Neural progenitor cell (in vitro differentiated cells): ENCODE results near the gene TWSG1. TPM values are rescaled to one million over a fixed set of nuclear protein-coding genes. Genes with fewer than 3 reads are reported as not detected.
A peak's percentile ranks its signal among the peaks of the same experiment; 100 is the strongest.

Source experiments
- DNase-seq: peaks from one replicate; pipeline ENCODE4 v3.0.0-alpha.2; 2016; ENCODE audit warnings: low spot score
- H2AFZ ChIP-seq: fragments of 200-600 bp; sonication (generic); replicated peaks from 2 replicates; pipeline ENCODE4 v1.6.1; 2016; ENCODE audit warnings: antibody characterized with exemption
- H3F3A ChIP-seq: fragments of 200-600 bp; sonication (generic); 2 replicates; pipeline ENCODE4 v1.6.1; 2016; ENCODE audit warnings: antibody characterized with exemption, low read depth
- H3K27ac ChIP-seq: fragments of 200-600 bp; sonication (generic); 2 replicates; pipeline ENCODE4 v1.5.1; 2016; ENCODE audit warnings: mild to moderate bottlenecking
- H3K27me3 ChIP-seq: fragments of 200-600 bp; sonication (generic); 2 replicates; pipeline ENCODE4 v1.6.1; 2016; ENCODE audit warnings: mild to moderate bottlenecking, moderate library complexity
- H3K36me3 ChIP-seq: fragments of 200-600 bp; sonication (generic); 2 replicates; pipeline ENCODE4 v1.5.1; 2016
- H3K4me1 ChIP-seq: fragments of 200-600 bp; sonication (generic); 2 replicates; pipeline ENCODE4 v1.6.1; 2016; ENCODE audit warnings: mixed run types
- H3K4me2 ChIP-seq: fragments of 200-600 bp; sonication (generic); 2 replicates; pipeline ENCODE4 v1.6.1; 2016
- H3K4me3 ChIP-seq: fragments of 200-600 bp; sonication (generic); 2 replicates; pipeline ENCODE4 v1.5.1; 2016
- H3K79me2 ChIP-seq: fragments of 200-600 bp; sonication (generic); 2 replicates; pipeline ENCODE4 v1.6.1; 2016; ENCODE audit warnings: low read depth
- H3K9ac ChIP-seq: fragments of 200-600 bp; sonication (generic); 2 replicates; pipeline ENCODE4 v1.6.1; 2016
- H3K9me3 ChIP-seq: fragments of 200-600 bp; sonication (generic); 2 replicates; pipeline ENCODE4 v1.5.1; 2016; ENCODE audit warnings: low read depth
- H4K20me1 ChIP-seq: fragments of 200-600 bp; sonication (generic); 2 replicates; pipeline ENCODE4 v1.6.1; 2016; ENCODE audit warnings: low read depth
- H3K27ac Mint-ChIP-seq: 3 replicates; pipeline ENCODE4 v1.8.0; 2021; ENCODE audit warnings: mixed read lengths
- H3K27me3 Mint-ChIP-seq: 2 replicates; pipeline ENCODE4 v1.8.0; 2022; ENCODE audit warnings: low read depth, mild to moderate bottlenecking, inconsistent platforms, moderate library complexity, mixed read lengths; ENCODE audit not compliant: insufficient read depth
- H3K36me3 Mint-ChIP-seq: 3 replicates; pipeline ENCODE4 v1.8.0; 2021; ENCODE audit warnings: mixed read lengths
- H3K4me1 Mint-ChIP-seq: 3 replicates; pipeline ENCODE4 v1.8.0; 2021; ENCODE audit warnings: mixed read lengths
- H3K4me3 Mint-ChIP-seq: 3 replicates; pipeline ENCODE4 v1.8.0; 2021; ENCODE audit warnings: mild to moderate bottlenecking, moderate library complexity, mixed read lengths
- H3K9me3 Mint-ChIP-seq: 3 replicates; pipeline ENCODE4 v1.8.0; 2020; ENCODE audit warnings: mixed read lengths
- CTCF ChIP-seq: fragments of 200-600 bp; sonication (generic); IDR thresholded peaks from 2 replicates; pipeline ENCODE4 v1.5.1; 2017; ENCODE audit warnings: antibody characterized with exemption, mild to moderate bottlenecking
- EZH2 ChIP-seq: fragments of 200-600 bp; sonication (generic); IDR thresholded peaks from 2 replicates; pipeline ENCODE4 v1.6.1; 2017; ENCODE audit warnings: antibody characterized with exemption, mild to moderate bottlenecking, moderate library complexity
- EZH2phosphoT487 ChIP-seq: fragments of 200-600 bp; sonication (generic); IDR thresholded peaks from 2 replicates; pipeline ENCODE4 v1.6.1; 2017; ENCODE audit warnings: antibody characterized with exemption
- total RNA-seq: library from RNA; depleted of rRNA; stranded (reverse); fragments of >200 nt; gene quantifications from 2 replicates; pipeline ENCODE4 v1.2.3, GENCODE V29; 2015; ENCODE audit warnings: low replicate concordance

The TWSG1 gene
- total RNA-seq, 1 donor from 2014 or later = 87.9 TPM

- peaks cover 6% of the 10 kb centered on the region for H3K9me3 Mint-ChIP-seq
- H3K27me3 ChIP-seq = peaks cover 14% of the 10 kb centered on the region
- no peak overlapping the region for H3K27ac ChIP-seq
- no peaks in the 10 kb centered on the region for H3K9me3 ChIP-seq
- no peak for DNase-seq
- no peak overlapping the region for H3K9ac ChIP-seq
- no peak overlapping the region for H3K27ac Mint-ChIP-seq
- H3K4me3 Mint-ChIP-seq = peak overlapping the region; percentile 96
- peaks cover 17% of the 10 kb centered on the region for H3K4me1 Mint-ChIP-seq
- H3K27me3 Mint-ChIP-seq = peaks cover 2% of the 10 kb centered on the region
- peaks cover 5% of the 10 kb centered on the region for H3K36me3 ChIP-seq
- no peaks in the 10 kb centered on the region for H3K4me1 ChIP-seq
- peaks cover 17% of the 10 kb centered on the region for H3K36me3 Mint-ChIP-seq
- TF ChIP-seq EZH2phosphoT487 (no peak), EZH2 (no peak), CTCF (no peak)
- peaks cover 35% of the 10 kb centered on the region for H3K79me2 ChIP-seq
- peak overlapping the region; percentile 76 for H3K4me3 ChIP-seq
- H3K4me2 ChIP-seq = peak overlapping the region; percentile 78
- H4K20me1 ChIP-seq = no peaks in the 10 kb centered on the region
- H3F3A ChIP-seq = peaks cover 14% of the 10 kb centered on the region
- H2AFZ ChIP-seq = no peak overlapping the region
These were observed 1.1 kb downstream of the TWSG1 start for GRCh38 chr18:9335697-9336045.

- H3K27me3 Mint-ChIP-seq = peaks cover under 1% of the 10 kb centered on the region
- Histone ChIP-seq H3K4me3 (no peak overlapping the region), H3K9ac (no peak overlapping the region), H3K4me2 (no peak overlapping the region), H3K36me3 (peaks cover 5% of the 10 kb centered on the region), H3K27me3 (peaks cover 14% of the 10 kb centered on the region), H3K9me3 (no peaks in the 10 kb centered on the region), H4K20me1 (no peaks in the 10 kb centered on the region), H3K4me1 (no peaks in the 10 kb centered on the region), H3K27ac (no peak overlapping the region), H3K79me2 (peaks cover 36% of the 10 kb centered on the region), H2AFZ (no peak overlapping the region), H3F3A (peaks cover 9% of the 10 kb centered on the region)
- no peak overlapping the region for H3K27ac Mint-ChIP-seq
- H3K4me3 Mint-ChIP-seq = no peak overlapping the region
- no peak for TF ChIP-seq CTCF
- no peak for TF ChIP-seq EZH2phosphoT487
- TF ChIP-seq EZH2 = no peak
- H3K36me3 Mint-ChIP-seq = peaks cover 25% of the 10 kb centered on the region
- DNase-seq = no peak
- peaks cover 17% of the 10 kb centered on the region for H3K4me1 Mint-ChIP-seq
- peaks cover 4% of the 10 kb centered on the region for H3K9me3 Mint-ChIP-seq
These were observed 2.3 kb downstream of the TWSG1 start for GRCh38 chr18:9336827-9337226.

GRCh38 chr18:9337873-9338272, 3.3 kb downstream of the TWSG1 start:
- H3K36me3 Mint-ChIP-seq = peaks cover 30% of the 10 kb centered on the region
- Histone ChIP-seq H3K36me3 (peaks cover 10% of the 10 kb centered on the region), H3F3A (peaks cover 9% of the 10 kb centered on the region), H3K4me3 (no peak overlapping the region), H3K4me2 (no peak overlapping the region), H3K27me3 (peaks cover 9% of the 10 kb centered on the region), H3K9ac (no peak overlapping the region), H3K79me2 (peaks cover 45% of the 10 kb centered on the region), H3K27ac (no peak overlapping the region), H3K4me1 (no peaks in the 10 kb centered on the region), H4K20me1 (no peaks in the 10 kb centered on the region), H2AFZ (no peak overlapping the region), H3K9me3 (no peaks in the 10 kb centered on the region)
- peaks cover 17% of the 10 kb centered on the region for H3K4me1 Mint-ChIP-seq
- H3K27me3 Mint-ChIP-seq = no peaks in the 10 kb centered on the region
- H3K27ac Mint-ChIP-seq = no peak overlapping the region
- peaks cover 2% of the 10 kb centered on the region for H3K9me3 Mint-ChIP-seq
- TF ChIP-seq CTCF (no peak), EZH2 (no peak), EZH2phosphoT487 (no peak)
- no peak overlapping the region for H3K4me3 Mint-ChIP-seq
- no peak for DNase-seq

- Mint-ChIP-seq H3K36me3 (peaks cover 48% of the 10 kb centered on the region), H3K9me3 (peaks cover 11% of the 10 kb centered on the region), H3K4me3 (no peak overlapping the region), H3K4me1 (peaks cover 10% of the 10 kb centered on the region), H3K27ac (no peak overlapping the region), H3K27me3 (no peaks in the 10 kb centered on the region)
- no peak for TF ChIP-seq CTCF
- Histone ChIP-seq H3F3A (no peaks in the 10 kb centered on the region), H3K27me3 (no peaks in the 10 kb centered on the region), H3K9ac (no peak overlapping the region), H3K9me3 (no peaks in the 10 kb centered on the region), H3K27ac (no peak overlapping the region), H3K4me3 (no peak overlapping the region), H4K20me1 (no peaks in the 10 kb centered on the region), H3K4me2 (no peak overlapping the region), H3K36me3 (peaks cover 16% of the 10 kb centered on the region), H3K4me1 (no peaks in the 10 kb centered on the region), H3K79me2 (peaks cover 53% of the 10 kb centered on the region), H2AFZ (no peak overlapping the region)
- no peak for DNase-seq
These were observed 5.9 kb downstream of the TWSG1 start for GRCh38 chr18:9340472-9340871.
